GM21526 (cell line): ENCODE data around the gene METTL13.
A peak's percentile ranks its signal among the peaks of the same experiment; 100 is the strongest.

Source experiments
- ATAC-seq: cut with Tn5 transposase; IDR thresholded peaks from one replicate; pipeline ENCODE4 v1.9.1; 2021; ENCODE audit warnings: moderate library complexity; ENCODE audit not compliant: unreplicated experiment, low FRiP score

The METTL13 gene

DNA sequence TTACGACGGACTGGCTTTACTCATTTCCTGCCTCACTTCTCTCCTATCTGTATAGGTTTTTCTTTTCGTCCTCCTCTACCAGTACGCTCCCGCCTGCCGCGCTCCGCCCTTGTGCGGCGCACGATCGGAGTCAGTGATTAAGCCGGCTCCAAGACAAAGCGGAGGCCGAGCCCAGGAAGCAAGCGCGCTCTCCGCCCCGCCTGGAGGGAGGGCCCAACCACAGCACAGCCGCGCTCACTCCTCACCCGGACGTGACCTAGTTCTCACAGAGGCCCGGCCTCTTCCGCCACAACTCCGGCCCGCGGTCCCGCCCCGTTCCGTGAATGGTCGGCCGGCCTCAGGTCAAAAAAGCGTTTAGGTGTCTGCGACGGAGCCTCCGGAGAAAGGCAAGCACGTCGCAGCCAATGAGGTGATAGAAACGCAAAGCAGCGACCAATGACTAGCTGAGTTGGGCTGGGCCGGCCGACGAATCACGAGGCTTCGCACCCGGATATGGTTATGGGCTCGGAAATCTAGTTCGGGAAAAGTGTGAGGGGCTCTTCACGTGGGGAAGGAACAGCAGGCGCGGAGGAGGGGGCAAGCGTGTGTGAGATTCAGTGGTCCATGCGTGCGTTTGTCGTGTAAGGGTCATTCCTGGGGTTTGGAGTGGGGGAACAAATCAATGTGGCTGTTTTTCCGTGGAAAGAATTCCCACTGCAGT lies at the start of gene METTL13:
Gene METTL13 (plus strand): TSS at position 485 of the 700 bp plus-strand sequence. CDS start 308 bp downstream, outside the sequence.
- peak; percentile 98 for ATAC-seq

DNA sequence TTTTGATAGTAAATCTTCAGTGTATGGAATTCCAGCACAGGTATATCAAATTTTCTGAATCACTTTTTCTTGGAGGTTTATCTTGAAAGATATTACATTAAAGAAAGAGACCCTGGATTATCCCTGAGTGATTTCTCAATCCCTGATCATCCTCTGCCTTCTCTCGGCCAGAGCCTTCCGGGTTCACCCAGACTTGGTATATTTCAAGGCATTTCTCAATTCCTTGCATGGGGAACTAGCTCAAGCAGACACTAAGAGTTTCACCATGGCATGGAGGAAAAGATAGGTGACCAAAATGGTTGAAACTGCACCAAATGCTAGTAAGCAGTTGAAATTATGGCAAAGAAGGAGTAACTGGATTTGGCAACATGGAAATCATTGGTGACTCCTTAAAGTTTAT lies 45.3 kb upstream of the METTL13 start:
- ATAC-seq: no peak

DNA sequence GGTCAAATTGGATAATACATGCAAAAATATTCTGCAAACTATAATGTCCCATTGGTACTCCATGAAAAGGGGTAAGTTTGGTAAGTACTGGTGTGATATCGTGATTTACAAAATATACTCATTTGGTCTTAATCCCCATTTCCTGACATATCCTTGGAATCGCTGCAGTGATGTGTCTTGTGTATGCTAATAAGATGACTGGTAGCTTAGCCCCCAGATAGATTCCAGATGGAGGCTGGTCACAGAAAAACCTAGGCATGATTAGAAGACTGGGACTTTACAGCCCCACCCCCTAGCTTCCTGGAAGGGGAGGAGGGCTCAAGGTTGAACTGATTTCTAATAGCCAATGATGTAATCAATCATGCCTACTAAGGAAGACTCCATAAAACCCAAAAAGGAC lies 42.5 kb upstream of the METTL13 start:
- no peak for ATAC-seq

GRCh38 chr1:171739656-171740055 lies 41.8 kb upstream of the METTL13 start:
- no peak for ATAC-seq

GRCh38 chr1:171740356-171740863 lies 41.0 kb upstream of the METTL13 start:
- no peak for ATAC-seq

- ATAC-seq: peak; percentile 44
Measured at GRCh38 chr1:171740987-171741871, 40.2 kb upstream of the METTL13 start.

GRCh38 chr1:171741872-171742576 lies 39.4 kb upstream of the METTL13 start, which contains the start of gene VAMP4:
VAMP4 (minus strand) TSS chr1:171742065; CDS start chr1:171738414, 3,651 bp downstream.
- peak; percentile 85 for ATAC-seq

DNA sequence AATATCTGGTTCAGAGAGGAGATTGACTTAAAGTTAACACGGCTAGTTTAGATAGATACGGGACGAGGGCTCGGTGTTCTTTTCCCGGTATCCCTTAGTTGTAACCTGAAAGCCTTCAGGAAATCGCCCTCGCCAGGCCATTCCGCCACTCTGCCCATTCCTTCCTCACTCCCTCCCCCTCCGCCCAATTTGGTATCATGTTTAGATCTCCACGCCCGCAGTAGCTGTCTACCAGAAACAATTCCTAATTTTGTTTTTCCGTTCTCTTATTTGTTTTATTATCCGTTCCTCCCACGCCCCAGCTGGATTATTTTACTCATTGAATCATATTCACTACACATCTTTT lies 38.9 kb upstream of the METTL13 start:
- peak; percentile 2 for ATAC-seq

GRCh38 chr1:171743081-171743870 lies 38.2 kb upstream of the METTL13 start:
- no peak for ATAC-seq

DNA sequence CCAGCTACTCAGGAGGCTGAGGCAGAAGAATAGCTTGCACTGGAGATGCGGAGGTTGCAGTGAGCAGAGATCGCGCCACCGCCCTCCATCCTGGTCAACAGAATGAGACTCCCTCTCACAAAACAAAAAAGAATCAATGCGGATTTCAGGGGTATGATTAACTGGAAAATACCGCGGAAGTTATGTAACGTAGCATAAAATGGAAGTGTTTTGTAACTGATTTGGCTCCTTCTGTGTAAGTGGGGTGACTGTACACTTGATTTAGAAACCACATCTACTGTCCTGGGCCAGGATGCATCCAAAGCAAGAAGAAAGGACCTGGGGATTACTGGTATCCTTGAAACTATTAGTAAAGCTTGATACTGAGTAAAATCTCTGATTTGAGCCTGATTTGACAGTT lies 36.5 kb upstream of the METTL13 start:
- no peak for ATAC-seq

GRCh38 chr1:171748651-171749050 lies 32.8 kb upstream of the METTL13 start:
- ATAC-seq: no peak

DNA sequence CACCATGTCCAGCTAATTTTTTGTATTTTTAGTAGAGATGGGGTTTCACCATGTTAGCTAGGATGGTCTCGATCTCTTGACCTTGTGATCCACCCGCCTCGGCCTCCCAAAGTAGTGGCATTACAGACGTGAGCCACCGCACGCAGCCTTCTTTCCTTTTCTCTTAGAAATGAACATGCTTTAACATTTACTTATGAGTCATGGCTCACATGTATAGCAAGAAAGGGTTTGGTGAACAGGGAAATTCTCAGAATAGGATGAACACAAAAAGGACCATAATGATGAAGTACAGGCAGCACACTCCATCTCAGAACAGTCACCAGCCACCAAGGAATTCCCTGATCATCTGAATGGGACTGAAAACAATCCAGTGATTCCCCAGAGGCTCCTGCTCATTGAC lies 30.2 kb upstream of the METTL13 start:
- ATAC-seq: no peak

DNA sequence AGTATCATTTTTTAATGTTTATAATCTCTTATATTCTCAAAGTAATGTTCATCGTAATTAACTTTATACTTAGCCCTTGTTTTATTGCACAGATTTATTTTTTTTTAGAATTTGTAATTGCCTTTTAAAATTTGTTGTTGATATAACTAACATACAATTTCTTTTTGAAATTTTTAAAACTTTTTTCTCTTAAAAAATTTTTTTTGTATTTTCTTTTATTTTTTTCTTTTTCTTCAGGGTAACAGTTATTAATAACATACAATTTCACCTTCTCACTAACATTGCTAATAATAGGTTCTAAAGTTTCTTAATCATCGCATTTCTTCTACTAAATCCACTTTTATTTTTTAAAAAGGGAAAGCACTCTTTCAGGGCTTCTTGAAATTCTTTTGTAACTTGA lies 28.3 kb upstream of the METTL13 start:
- ATAC-seq: no peak

- no peak for ATAC-seq
Measured at GRCh38 chr1:171753685-171754352, 27.6 kb upstream of the METTL13 start.

GRCh38 chr1:171754353-171754705 lies 27.1 kb upstream of the METTL13 start:
- ATAC-seq: no peak

DNA sequence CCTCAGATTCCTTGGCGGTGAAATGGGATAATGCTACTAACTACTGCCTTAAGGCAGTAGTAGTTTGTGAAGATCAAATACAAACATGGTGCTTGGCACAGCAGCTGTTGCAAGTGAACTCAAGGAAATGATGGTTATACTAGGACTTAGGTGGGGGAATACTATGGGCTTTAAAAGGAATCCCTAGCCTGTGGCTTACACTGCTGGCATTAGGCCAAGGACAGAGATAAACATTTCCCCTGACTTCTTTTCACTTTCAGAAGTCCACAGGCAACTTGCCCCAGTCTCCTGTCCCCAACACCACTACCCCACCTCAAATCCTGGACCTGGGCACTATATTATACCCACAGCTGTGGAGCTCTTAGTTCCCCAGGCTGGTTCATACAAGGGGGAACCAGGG lies 26.5 kb upstream of the METTL13 start:
- ATAC-seq: no peak

DNA sequence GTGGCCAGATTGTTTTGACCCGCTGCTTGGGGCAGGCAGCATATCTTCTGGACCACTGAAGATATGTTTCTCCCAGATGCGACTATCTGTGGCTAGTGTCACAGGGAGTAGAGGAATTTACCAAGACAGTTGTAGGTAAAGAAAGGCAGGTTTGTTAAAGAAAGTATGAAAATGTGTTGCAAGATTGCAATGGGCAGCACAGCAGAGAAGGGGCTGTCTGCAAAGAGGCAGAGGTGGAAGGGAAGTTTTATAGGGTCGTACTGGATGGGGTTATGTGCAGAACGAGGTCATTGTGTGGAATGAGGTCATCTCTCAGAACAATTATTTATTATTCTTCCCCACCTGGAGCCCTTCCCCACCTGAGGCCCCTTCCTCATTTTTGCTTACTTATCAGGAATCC lies 24.6 kb upstream of the METTL13 start:
- no peak for ATAC-seq

DNA sequence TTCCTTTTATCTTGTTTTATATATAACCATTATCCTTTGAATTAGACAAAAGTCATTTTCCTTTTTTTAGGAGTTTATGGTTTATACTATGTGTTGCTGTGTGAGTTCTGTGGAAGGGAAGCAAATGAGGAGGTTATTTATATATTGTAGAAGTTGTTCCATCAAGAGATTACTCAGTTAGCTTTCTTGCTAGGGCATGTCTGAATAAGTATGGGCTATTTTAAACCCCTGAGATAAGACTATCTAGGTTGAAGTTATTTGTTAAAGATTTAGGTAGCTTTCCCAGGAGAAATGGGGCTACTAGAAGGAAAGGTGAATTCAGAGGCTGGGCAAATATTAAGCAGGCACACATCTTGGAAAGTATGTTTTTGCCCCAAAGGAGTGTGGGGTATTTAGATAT lies 23.4 kb upstream of the METTL13 start:
- ATAC-seq: no peak

DNA sequence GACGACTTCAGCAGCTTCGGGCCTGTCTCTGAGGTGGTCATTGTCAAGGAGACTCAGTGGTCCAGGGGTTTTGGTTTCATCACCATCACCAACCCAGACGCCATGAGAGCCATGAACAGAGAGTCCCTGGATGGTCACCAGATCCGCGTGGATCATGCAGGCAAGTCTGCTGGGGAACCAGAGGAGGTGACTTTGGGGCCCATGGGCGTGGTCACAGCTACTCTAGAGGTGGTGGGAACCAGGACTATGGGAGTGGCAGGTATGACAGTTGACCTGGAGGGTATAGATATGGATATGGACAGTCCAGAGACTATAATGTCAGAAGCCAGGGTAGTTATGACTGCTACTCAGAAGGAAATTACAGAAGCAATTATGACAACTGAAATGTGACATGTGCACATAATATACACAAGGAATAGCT lies 19.3 kb upstream of the METTL13 start:
- ATAC-seq: no peak

GRCh38 chr1:171763764-171764163 lies 17.7 kb upstream of the METTL13 start:
- ATAC-seq: no peak
